ENCODE results near the gene MICAL3. TPM values are rescaled to one million over a fixed set of nuclear protein-coding genes. Genes with fewer than 3 reads are reported as not detected.

The MICAL3 gene
- total and polyA plus RNA-seq, 4 donors = 4.4 to 30.7 (median 15.4) TPM

- Histone ChIP-seq H3K36me3 (ENCODE audit: control insufficient read depth in 4 of 4, insufficient read depth in 4 of 4, low read length in 4 of 4) (no peaks in the 10 kb centered on the region), H3K27ac (ENCODE audit: low read depth in 1 of 2, low read length in 1 of 2) (no peak overlapping the region), H3K4me1 (ENCODE audit: control insufficient read depth in 5 of 5, insufficient read depth in 5 of 5, low read length in 5 of 5) (peaks cover 0 to 13% (median 9%) of the 10 kb centered on the region in 5 donors), H3K9me3 (ENCODE audit: control insufficient read depth in 4 of 4, insufficient read depth in 3 of 4, low read length in 3 of 4) (peaks cover 0 to 2% (median 0%) of the 10 kb centered on the region in 4 donors), H3K9ac (ENCODE audit: insufficient read depth in 1 of 2, low read length in 2 of 2) (no peak overlapping the region), H3K4me3 (no peak overlapping the region), H3K27me3 (ENCODE audit: control insufficient read depth in 3 of 3, insufficient read depth in 3 of 3, low read length in 2 of 3) (no peaks in the 10 kb centered on the region)
- DNase-seq = no peak
- 93 to 97% methylated on average over 7 of the region's 7 CpGs for WGBS, 2 donors
- ATAC-seq (ENCODE audit: insufficient read depth, low FRiP score) = no peak
- TF ChIP-seq CTCF (IDR thresholded peaks at IDR 0.05; ENCODE audit: control extremely low read depth, extremely low read depth) = no peak
These were observed 34.2 kb upstream of the MICAL3 start for GRCh38 chr22:18058371-18059093.

GRCh38 chr22:18057568-18058209 lies 33.3 kb upstream of the MICAL3 start:
- WGBS, 2 donors = 67 to 74% methylated on average over 4 of the region's 4 CpGs
- Histone ChIP-seq H3K9ac (ENCODE audit: insufficient read depth in 1 of 2, low read length in 2 of 2) (no peak overlapping the region), H3K4me1 (ENCODE audit: control insufficient read depth in 5 of 5, insufficient read depth in 5 of 5, low read length in 5 of 5) (peaks cover 0 to 13% (median 9%) of the 10 kb centered on the region in 5 donors), H3K27ac (ENCODE audit: low read depth in 1 of 2, low read length in 1 of 2) (no peak overlapping the region), H3K4me3 (no peak overlapping the region), H3K9me3 (ENCODE audit: control insufficient read depth in 4 of 4, insufficient read depth in 3 of 4, low read length in 3 of 4) (peaks cover 0 to 2% (median 0%) of the 10 kb centered on the region in 4 donors), H3K36me3 (ENCODE audit: control insufficient read depth in 4 of 4, insufficient read depth in 4 of 4, low read length in 4 of 4) (no peaks in the 10 kb centered on the region), H3K27me3 (ENCODE audit: control insufficient read depth in 3 of 3, insufficient read depth in 3 of 3, low read length in 2 of 3) (no peaks in the 10 kb centered on the region)
- no peak for TF ChIP-seq CTCF (IDR thresholded peaks at IDR 0.05; ENCODE audit: control extremely low read depth, extremely low read depth)
- ATAC-seq (ENCODE audit: insufficient read depth, low FRiP score) (no peak), DNase-seq (peak in 1 of 3 donors; percentile 46)

GRCh38 chr22:18056807-18057474 lies 32.6 kb upstream of the MICAL3 start:
- WGBS, 2 donors = 80 to 84% methylated on average over 9 to 10 of the region's 10 CpGs
- ATAC-seq (ENCODE audit: insufficient read depth, low FRiP score) (no peak), DNase-seq (no peak)
- Histone ChIP-seq H3K36me3 (ENCODE audit: control insufficient read depth in 4 of 4, insufficient read depth in 4 of 4, low read length in 4 of 4) (no peaks in the 10 kb centered on the region), H3K9ac (ENCODE audit: insufficient read depth in 1 of 2, low read length in 2 of 2) (peak overlapping the region in 1 of 2 donors; percentile 26), H3K27me3 (ENCODE audit: control insufficient read depth in 3 of 3, insufficient read depth in 3 of 3, low read length in 2 of 3) (no peaks in the 10 kb centered on the region), H3K4me1 (ENCODE audit: control insufficient read depth in 5 of 5, insufficient read depth in 5 of 5, low read length in 5 of 5) (peaks cover 0 to 13% (median 9%) of the 10 kb centered on the region in 5 donors), H3K4me3 (no peak overlapping the region), H3K27ac (ENCODE audit: low read depth in 1 of 2, low read length in 1 of 2) (peak overlapping the region in 1 of 2 donors; percentile 2), H3K9me3 (ENCODE audit: control insufficient read depth in 4 of 4, insufficient read depth in 3 of 4, low read length in 3 of 4) (peaks cover 0 to 2% (median 0%) of the 10 kb centered on the region in 4 donors)
- no peak for TF ChIP-seq CTCF (IDR thresholded peaks at IDR 0.05; ENCODE audit: control extremely low read depth, extremely low read depth)
